Esophagus muscularis mucosa (tissue), 4 donors: ENCODE results near the gene PCED1A. TPM values are rescaled to one million over a fixed set of nuclear protein-coding genes. Genes with fewer than 3 reads are reported as not detected.

ENCODE experiments used
- DNase-seq: peaks from one replicate; pipeline ENCODE4 v3.0.0-alpha.2; 2017; ENCODE audit errors: extremely low spot score
- H3K27ac ChIP-seq, 4 donors: fragments of 200-600 bp; sonication (generic); replicated peaks in 1 of 4; 1 replicate in 3 of 4; 2 replicates in 1 of 4; pipeline ENCODE4 v1.5.1; 2016 to 2019; ENCODE audit warnings: mild to moderate bottlenecking in 1 of 4
- H3K27me3 ChIP-seq, 4 donors: fragments of 200-600 bp; sonication (generic); one replicate each; pipeline versions ENCODE4 v1.5.1 to v1.6.0; 2016 to 2019
- H3K36me3 ChIP-seq, 4 donors: fragments of 200-600 bp; sonication (generic); one replicate each; pipeline ENCODE4 v1.5.1; 2016 to 2019
- H3K4me1 ChIP-seq, 4 donors: fragments of 200-600 bp; sonication (generic); one replicate each; pipeline ENCODE4 v1.5.1; 2016 to 2019
- H3K4me3 ChIP-seq, 4 donors: fragments of 200-600 bp; sonication (generic); 1 replicate in 2 of 4; 2 replicates in 2 of 4; pipeline ENCODE4 v1.5.1; 2016 to 2019; ENCODE audit warnings: mild to moderate bottlenecking in 4 of 4, moderate library complexity in 1 of 4
- H3K9me3 ChIP-seq, 4 donors: fragments of 200-600 bp; sonication (generic); 1 replicate in 3 of 4; 2 replicates in 1 of 4; pipeline ENCODE4 v1.5.1; 2016 to 2019
- EP300 ChIP-seq: sonication (generic); formaldehyde crosslinking; IDR thresholded peaks from one replicate; pipeline ENCODE4 v1.6.1; 2017; ENCODE audit warnings: antibody characterized with exemption
- POLR2A ChIP-seq: fragments of 450-650 bp; IDR thresholded peaks from one replicate; pipeline ENCODE4 v1.6.1; 2017; ENCODE audit warnings: antibody characterized with exemption, moderate library complexity, mild to moderate bottlenecking, low read depth
- POLR2AphosphoS5 ChIP-seq, 2 donors: sonication (generic); formaldehyde crosslinking; IDR thresholded peaks; one replicate each; pipeline ENCODE4 v1.6.1; 2017; ENCODE audit warnings: antibody characterized with exemption in 2 of 2
- WGBS: methylation state at CpG from one replicate; pipeline ENCODE4 v1.1.5; 2018; 5-methylcytosine and 5-hydroxymethylcytosine counted together
- intact Hi-C: fragments of 100-400 bp; cut with DNase I; formaldehyde crosslinking; loops from one replicate; pipeline ENCODE4 v1.15.1; 2023
- total RNA-seq, 4 donors: library from RNA; depleted of rRNA; stranded (reverse); fragments of >200 nt; gene quantifications; one replicate each; pipeline versions ENCODE4 v1.1.0 to v1.2.1, GENCODE V29; 2016
- TF ChIP-seq, protein P1 (sequence below), 3 experiments: fragments of 200-600 bp in 2 of 3; fragments of 450-650 bp in 1 of 3; sonication (generic) in 2 of 3; IDR thresholded peaks; one replicate each; pipeline ENCODE4 v1.5.1; 2017 to 2019; ENCODE audit warnings: antibody characterized with exemption in 3 of 3, mild to moderate bottlenecking in 2 of 3, moderate library complexity in 1 of 3

Gene PCED1A
- total RNA-seq, 4 donors from 2014 or later: 15.1 to 24.1 (median 22.5) TPM

- DNase-seq: no peak
- TF ChIP-seq POLR2A (no peak), EP300 (no peak), POLR2AphosphoS5 (IDR thresholded peaks at IDR 0.05) (no peak)
- TF ChIP-seq, protein P1, sequence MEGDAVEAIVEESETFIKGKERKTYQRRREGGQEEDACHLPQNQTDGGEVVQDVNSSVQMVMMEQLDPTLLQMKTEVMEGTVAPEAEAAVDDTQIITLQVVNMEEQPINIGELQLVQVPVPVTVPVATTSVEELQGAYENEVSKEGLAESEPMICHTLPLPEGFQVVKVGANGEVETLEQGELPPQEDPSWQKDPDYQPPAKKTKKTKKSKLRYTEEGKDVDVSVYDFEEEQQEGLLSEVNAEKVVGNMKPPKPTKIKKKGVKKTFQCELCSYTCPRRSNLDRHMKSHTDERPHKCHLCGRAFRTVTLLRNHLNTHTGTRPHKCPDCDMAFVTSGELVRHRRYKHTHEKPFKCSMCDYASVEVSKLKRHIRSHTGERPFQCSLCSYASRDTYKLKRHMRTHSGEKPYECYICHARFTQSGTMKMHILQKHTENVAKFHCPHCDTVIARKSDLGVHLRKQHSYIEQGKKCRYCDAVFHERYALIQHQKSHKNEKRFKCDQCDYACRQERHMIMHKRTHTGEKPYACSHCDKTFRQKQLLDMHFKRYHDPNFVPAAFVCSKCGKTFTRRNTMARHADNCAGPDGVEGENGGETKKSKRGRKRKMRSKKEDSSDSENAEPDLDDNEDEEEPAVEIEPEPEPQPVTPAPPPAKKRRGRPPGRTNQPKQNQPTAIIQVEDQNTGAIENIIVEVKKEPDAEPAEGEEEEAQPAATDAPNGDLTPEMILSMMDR (IDR thresholded peaks at IDR 0.05): no peak
- Histone ChIP-seq H3K4me1 (peaks cover 0 to 25% (median 20%) of the 10 kb centered on the region in 4 donors), H3K27me3 (peaks cover 0 to 98% (median 20%) of the 10 kb centered on the region in 4 donors), H3K4me3 (no peak overlapping the region), H3K36me3 (no peaks in the 10 kb centered on the region), H3K27ac (no peak overlapping the region), H3K9me3 (no peaks in the 10 kb centered on the region)
- intact Hi-C loops: no loop called here
- WGBS: 82% methylated on average over 6 of the region's 6 CpGs
Measured at GRCh38 chr20:2798814-2799213, 41.6 kb downstream of the PCED1A start.

DNA sequence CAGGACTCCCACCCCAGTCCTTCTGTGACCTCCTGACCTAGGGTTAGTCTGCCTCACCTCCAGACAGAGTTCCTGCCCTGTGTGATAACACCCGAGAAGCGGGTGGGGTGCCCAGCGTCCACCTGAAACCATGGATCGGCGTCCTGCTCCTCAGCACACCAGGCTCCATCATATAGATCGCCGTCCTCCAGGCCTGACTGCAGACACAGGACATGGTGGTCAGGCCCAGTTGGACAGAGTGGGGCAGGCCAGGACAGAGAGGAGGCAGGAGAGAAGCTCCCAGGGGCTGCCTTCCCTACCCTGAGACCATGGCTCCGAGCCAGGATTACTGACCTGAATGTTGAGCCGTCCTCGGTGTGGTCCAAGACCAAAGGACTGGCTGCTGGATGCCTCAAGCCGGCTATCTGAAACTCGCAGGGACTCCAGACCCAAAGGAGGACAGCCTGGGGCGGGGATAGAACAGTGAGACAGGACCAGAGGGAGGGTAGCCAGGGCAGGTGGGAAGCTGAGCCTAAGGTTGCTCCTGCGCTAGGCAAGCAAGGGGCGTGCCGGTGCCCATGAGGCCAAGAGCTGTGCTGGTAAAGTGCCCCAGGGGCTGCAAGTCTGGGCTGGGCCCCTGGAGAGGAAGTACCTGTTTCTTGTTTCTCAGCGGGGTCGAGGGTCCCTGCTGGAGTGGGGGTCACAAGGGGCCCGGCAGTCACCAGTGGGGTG lies 42.2 kb downstream of the PCED1A start:
- DNase-seq: no peak
- H3K27me3 ChIP-seq: peaks cover 0 to 93% (median 20%) of the 10 kb centered on the region in 4 donors
- no peak overlapping the region for H3K27ac ChIP-seq
- intact Hi-C loops: no loop called here
- 91% methylated on average over 17 of the region's 19 CpGs for WGBS
- no peak overlapping the region for H3K4me3 ChIP-seq
- H3K9me3 ChIP-seq: no peaks in the 10 kb centered on the region
- no peak for TF ChIP-seq POLR2AphosphoS5 (IDR thresholded peaks at IDR 0.05)
- TF ChIP-seq EP300: no peak
- TF ChIP-seq POLR2A: no peak
- TF ChIP-seq, protein P1 (IDR thresholded peaks at IDR 0.05): no peak
- no peaks in the 10 kb centered on the region for H3K36me3 ChIP-seq
- H3K4me1 ChIP-seq: peaks cover 0 to 25% (median 20%) of the 10 kb centered on the region in 4 donors

- intact Hi-C loops: no loop called here
- Histone ChIP-seq H3K27me3 (peaks cover 0 to 89% (median 20%) of the 10 kb centered on the region in 4 donors), H3K9me3 (no peaks in the 10 kb centered on the region), H3K4me1 (peaks cover 0 to 25% (median 20%) of the 10 kb centered on the region in 4 donors), H3K4me3 (no peak overlapping the region), H3K27ac (no peak overlapping the region), H3K36me3 (no peaks in the 10 kb centered on the region)
- DNase-seq: no peak
- TF ChIP-seq EP300 (no peak), POLR2AphosphoS5 (IDR thresholded peaks at IDR 0.05) (no peak), POLR2A (no peak)
- TF ChIP-seq, protein P1 (IDR thresholded peaks at IDR 0.05): no peak
- 80% methylated on average over 10 of the region's 16 CpGs for WGBS
Measured at GRCh38 chr20:2797136-2797983, 43.1 kb downstream of the PCED1A start.

- intact Hi-C loops: no loop called here
- Histone ChIP-seq H3K4me1 (peaks cover 0 to 22% (median 18%) of the 10 kb centered on the region in 4 donors), H3K36me3 (no peaks in the 10 kb centered on the region), H3K9me3 (no peaks in the 10 kb centered on the region), H3K27me3 (peaks cover 0 to 77% (median 18%) of the 10 kb centered on the region in 4 donors), H3K4me3 (no peak overlapping the region), H3K27ac (no peak overlapping the region)
- TF ChIP-seq POLR2A (no peak), POLR2AphosphoS5 (IDR thresholded peaks at IDR 0.05) (no peak), EP300 (no peak)
- TF ChIP-seq, protein P1 (IDR thresholded peaks at IDR 0.05): no peak
- WGBS: 91% methylated on average over 9 of the region's 20 CpGs
- no peak for DNase-seq
Measured at GRCh38 chr20:2796011-2796660, 44.3 kb downstream of the PCED1A start.
